H1 (cell line): ENCODE results near the gene PLCB4. TPM values are rescaled to one million over a fixed set of nuclear protein-coding genes. Genes with fewer than 3 reads are reported as not detected.

ENCODE experiments used
- CTCF ChIA-PET: fragments of 300-600 bp; sonication (Branson Sonifier 250); formaldehyde crosslinking; loops from one replicate; lab custom pipeline; 2021; ENCODE audit not compliant: partially characterized antibody; lab: Charles Lee
- POLR2A ChIA-PET: fragments of 300-600 bp; sonication (Branson Sonifier 250); formaldehyde crosslinking; loops from one replicate; lab custom pipeline; 2021; ENCODE audit warnings: inconsistent platforms; ENCODE audit not compliant: partially characterized antibody; lab: Charles Lee
- DNase-seq, 2 experiments: peaks; one replicate each; pipeline versions ENCODE4 v3.0.0 to v3.0.0-alpha.2; 2010 to 2022; ENCODE audit warnings: low spot score in 2 of 2, low read depth in 1 of 2, mixed read lengths in 1 of 2
- FAIRE-seq: peaks from 2 replicates; lab custom pipeline; 2011; peaks lifted over from hg19 to GRCh38; lab: Jason Lieb, UNC
- H2AFZ ChIP-seq: 2 replicates; pipeline ENCODE4 v1.8.1; 2012; ENCODE audit warnings: low read length, inconsistent platforms
- H2AK5ac ChIP-seq: 2 replicates; pipeline ENCODE4 v1.6.1; 2013; ENCODE audit warnings: low read depth, low read length
- H2BK120ac ChIP-seq: replicated peaks from 2 replicates; pipeline ENCODE3; 2013; ENCODE audit warnings: low read depth, low read length, inconsistent platforms
- H2BK12ac ChIP-seq: 2 replicates; pipeline ENCODE4 v1.6.1; 2013; ENCODE audit warnings: low read depth, low read length
- H2BK15ac ChIP-seq: 2 replicates; pipeline ENCODE4 v1.6.1; 2013; ENCODE audit warnings: low read length
- H2BK20ac ChIP-seq: 2 replicates; pipeline ENCODE4 v1.6.1; 2013; ENCODE audit warnings: low read length
- H2BK5ac ChIP-seq: 2 replicates; pipeline ENCODE4 v1.6.1; 2013; ENCODE audit warnings: low read depth, low read length
- H3K14ac ChIP-seq: 2 replicates; pipeline ENCODE4 v1.6.1; 2013; ENCODE audit warnings: inconsistent platforms; ENCODE audit not compliant: insufficient read length
- H3K18ac ChIP-seq: 2 replicates; pipeline ENCODE4 v1.6.1; 2013; ENCODE audit warnings: low read length; ENCODE audit errors: extremely low read depth
- H3K23ac ChIP-seq: 2 replicates; pipeline ENCODE4 v1.6.1; 2013; ENCODE audit warnings: inconsistent platforms; ENCODE audit not compliant: insufficient read length
- H3K23me2 ChIP-seq: 2 replicates; pipeline ENCODE4 v1.6.1; 2013; ENCODE audit warnings: low read depth, low read length
- H3K27ac ChIP-seq: 2 replicates; pipeline ENCODE4 v1.6.1; 2011; ENCODE audit warnings: low read depth, low read length, inconsistent platforms
- H3K27me3 ChIP-seq, 4 experiments: replicated peaks in 1 of 4; 1 replicate in 1 of 4; 2 replicates in 3 of 4; pipeline versions ENCODE4 v1.6.1 to v1.8.1; 2011 to 2013; ENCODE audit warnings: low read length in 3 of 4, mild to moderate bottlenecking in 3 of 4, inconsistent platforms in 2 of 4, mixed read lengths in 2 of 4, moderate library complexity in 1 of 4; ENCODE audit not compliant: control insufficient read depth in 3 of 4, insufficient read depth in 3 of 4; ENCODE audit errors: extremely low read depth in 1 of 4
- H3K36me3 ChIP-seq, 4 experiments: 2 replicates each; pipeline versions ENCODE4 v1.6.1 to v1.8.1; 2011 to 2013; ENCODE audit warnings: mild to moderate bottlenecking in 4 of 4, low read length in 3 of 4, moderate library complexity in 2 of 4, control low read depth in 1 of 4, inconsistent platforms in 1 of 4; ENCODE audit not compliant: insufficient read depth in 4 of 4, control insufficient read depth in 2 of 4
- H3K4ac ChIP-seq: replicated peaks from 2 replicates; pipeline ENCODE3; 2013; ENCODE audit warnings: low read length, low read depth, mixed read lengths, inconsistent platforms; ENCODE audit not compliant: insufficient read length
- H3K4me1 ChIP-seq, 4 experiments: replicated peaks in 1 of 4; 1 replicate in 1 of 4; 2 replicates in 3 of 4; pipeline versions ENCODE4 v1.6.1 to v1.8.1; 2011 to 2013; ENCODE audit warnings: low read length in 3 of 4, inconsistent platforms in 2 of 4, mixed read lengths in 1 of 4; ENCODE audit not compliant: insufficient read depth in 4 of 4, control insufficient read depth in 3 of 4
- H3K4me2 ChIP-seq, 2 experiments: 2 replicates each; pipeline versions ENCODE4 v1.6.1 to v1.8.1; 2011 to 2013; ENCODE audit warnings: low read depth in 2 of 2, low read length in 2 of 2, control low read depth in 1 of 2, inconsistent platforms in 1 of 2, mild to moderate bottlenecking in 1 of 2; ENCODE audit not compliant: insufficient read depth in 1 of 2
- H3K4me3 ChIP-seq, 4 experiments: fragments of 200-600, 300-600 bp in 1 of 4; sonication (generic), shearing (Covaris generic), sonication (Bioruptor Twin) in 1 of 4; 2 replicates each; pipeline versions ENCODE4 v1.5.1 to v1.8.1; 2011 to 2016; ENCODE audit warnings: low read length in 4 of 4, low read depth in 3 of 4, control low read depth in 2 of 4, inconsistent platforms in 2 of 4, mild to moderate bottlenecking in 2 of 4, mixed read lengths in 1 of 4, moderate library complexity in 1 of 4; ENCODE audit not compliant: insufficient read depth in 2 of 4; ENCODE audit errors: extremely low read depth in 1 of 4
- H3K56ac ChIP-seq: replicated peaks from 2 replicates; pipeline ENCODE3; 2013; ENCODE audit warnings: low read depth, mild to moderate bottlenecking, mixed read lengths, low read length, inconsistent platforms; ENCODE audit not compliant: insufficient read length
- H3K79me1 ChIP-seq: 2 replicates; pipeline ENCODE4 v1.6.1; 2013; ENCODE audit warnings: low read depth, low read length, control low read depth
- H3K79me2 ChIP-seq, 2 experiments: 2 replicates each; pipeline versions ENCODE4 v1.6.1 to v1.8.1; 2012 to 2013; ENCODE audit warnings: low read length in 2 of 2, mild to moderate bottlenecking in 2 of 2, inconsistent platforms in 1 of 2; ENCODE audit not compliant: insufficient read depth in 2 of 2, control insufficient read depth in 1 of 2
- H3K9ac ChIP-seq, 4 experiments: replicated peaks in 1 of 4; 1 replicate in 1 of 4; 2 replicates in 3 of 4; pipeline versions ENCODE4 v1.6.1 to v1.8.1; 2011 to 2013; ENCODE audit warnings: low read depth in 3 of 4, low read length in 3 of 4, control low read depth in 2 of 4, mild to moderate bottlenecking in 2 of 4, moderate library complexity in 2 of 4, inconsistent platforms in 1 of 4; ENCODE audit errors: extremely low read depth in 1 of 4
- H3K9me3 ChIP-seq, 2 experiments: 2 replicates each; pipeline versions ENCODE4 v1.6.1 to v1.8.1; 2012 to 2013; ENCODE audit warnings: mild to moderate bottlenecking in 2 of 2, moderate library complexity in 2 of 2, control low read depth in 1 of 2, inconsistent platforms in 1 of 2, low read depth in 1 of 2, low read length in 1 of 2, mixed read lengths in 1 of 2; ENCODE audit not compliant: insufficient read depth in 2 of 2
- H4K20me1 ChIP-seq, 2 experiments: replicated peaks in 1 of 2; 2 replicates each; pipeline versions ENCODE3 to v1.8.1; 2011 to 2013; ENCODE audit warnings: inconsistent platforms in 2 of 2, low read length in 2 of 2, mild to moderate bottlenecking in 1 of 2; ENCODE audit not compliant: insufficient read depth in 2 of 2, control insufficient read depth in 1 of 2
- H4K5ac ChIP-seq: 2 replicates; pipeline ENCODE4 v1.6.1; 2013; ENCODE audit warnings: low read length, low read depth, mixed read lengths, inconsistent platforms; ENCODE audit not compliant: insufficient read length
- H4K8ac ChIP-seq: 2 replicates; pipeline ENCODE4 v1.8.0; 2013; ENCODE audit warnings: mild to moderate bottlenecking, moderate library complexity, low read length, inconsistent platforms; ENCODE audit not compliant: insufficient read depth; ENCODE audit errors: extremely low read depth
- H4K91ac ChIP-seq: replicated peaks from 2 replicates; pipeline ENCODE3; 2013; ENCODE audit warnings: low read length, mixed read lengths, inconsistent platforms; ENCODE audit not compliant: insufficient read length
- ATF2 ChIP-seq: IDR thresholded peaks from 2 replicates; pipeline ENCODE4 v1.6.1; 2012; ENCODE audit warnings: low read length, inconsistent platforms
- BCL11A ChIP-seq, 2 experiments: IDR thresholded peaks; one replicate each; pipeline ENCODE4 v1.6.1; 2011; ENCODE audit warnings: low read depth in 2 of 2, low read length in 2 of 2, mild to moderate bottlenecking in 2 of 2
- CBX5 ChIP-seq: fragments of 300-800, 300-1000 bp; sonication (generic); IDR thresholded peaks from 2 replicates; pipeline ENCODE4 v1.7.1; 2016; ENCODE audit warnings: antibody characterized with exemption, low read length, low read depth
- CREB1 ChIP-seq: IDR thresholded peaks from 2 replicates; pipeline ENCODE4 v1.6.1; 2012; ENCODE audit warnings: inconsistent platforms
- EGR1 ChIP-seq: IDR thresholded peaks from 2 replicates; pipeline ENCODE4 v1.6.1; 2011; ENCODE audit warnings: low read depth, low read length, borderline replicate concordance
- HDAC6 ChIP-seq: IDR thresholded peaks from one replicate; pipeline ENCODE4 v1.7.1; 2012; ENCODE audit warnings: low read depth, mild to moderate bottlenecking, inconsistent platforms, low read length, moderate library complexity
- KDM4A ChIP-seq: IDR thresholded peaks from one replicate; pipeline ENCODE4 v1.7.1; 2012; ENCODE audit warnings: low read depth, mild to moderate bottlenecking, moderate library complexity, low read length, inconsistent platforms; ENCODE audit not compliant: severe bottlenecking
- NRF1 ChIP-seq: IDR thresholded peaks from 2 replicates; pipeline ENCODE4 v1.6.1; 2011; ENCODE audit warnings: mild to moderate bottlenecking, low read depth, low read length, improper control_type of control experiment
- RFX5 ChIP-seq: IDR thresholded peaks from 2 replicates; pipeline ENCODE4 v1.6.1; 2011; ENCODE audit warnings: low read depth, low read length, improper control_type of control experiment, borderline replicate concordance
- RXRA ChIP-seq: IDR thresholded peaks from 2 replicates; pipeline ENCODE4 v1.6.1; 2011; ENCODE audit warnings: low read depth, mild to moderate bottlenecking, low read length, moderate library complexity; ENCODE audit not compliant: insufficient read depth
- SAP30 ChIP-seq: fragments of 300-600 bp; sonication (generic); IDR thresholded peaks from 2 replicates; pipeline ENCODE4 v1.7.1; 2012; ENCODE audit warnings: low read length, moderate library complexity, mild to moderate bottlenecking, inconsistent platforms; ENCODE audit not compliant: insufficient read depth, insufficient replicate concordance
- TAF1 ChIP-seq: IDR thresholded peaks from 2 replicates; pipeline ENCODE4 v1.6.1; 2011; ENCODE audit warnings: mild to moderate bottlenecking, low read depth, low read length
- WGBS, 2 experiments: shearing (Covaris generic) in 1 of 2; methylation state at CpG; one replicate each; pipeline versions ENCODE4 v1.1.6 to v1.1.7; 2013 to 2015; ENCODE audit warnings: low lambda C conversion rate in 2 of 2, mixed read lengths in 2 of 2, inconsistent platforms in 1 of 2, low coverage in 1 of 2, missing lambda C conversion rate in 1 of 2; ENCODE audit not compliant: insufficient replicate concordance in 2 of 2, insufficient coverage in 1 of 2, insufficient read length in 1 of 2; ENCODE audit errors: extremely low coverage in 1 of 2, missing lambda C conversion rate in 1 of 2; 5-methylcytosine and 5-hydroxymethylcytosine counted together
- polyA plus RNA-seq, 7 experiments: library from polyadenylated mRNA; depleted of rRNA in 3 of 7; stranded (reverse) in 5 of 7; unstranded in 2 of 7; fragments of >200 nt in 5 of 7; fragments of 200-250 nt in 2 of 7; gene quantifications; 1 replicate in 5 of 7; 2 replicates in 1 of 7; 4 replicates in 1 of 7; pipeline versions ENCODE4 v1.2.1 to v1.2.3, GENCODE V29; 2011 to 2013; ENCODE audit warnings: missing spikeins in 2 of 7, mixed read lengths in 2 of 7
- total RNA-seq: library from RNA; stranded (reverse); fragmentation: NEBNext Ultra II Directional; extraction: Animal tissue kit (Norgen Biotek cat#: 25700); gene quantifications from 2 replicates; pipeline ENCODE4 v1.2.1, GENCODE V29; 2021

Gene PLCB4
- total and polyA plus RNA-seq, 2 of the 8 experiments (the other 6 are each of a cell fraction or from before 2014, with no cell fraction given) = 3.2 to 14.1 TPM

- no peak overlapping the region for H3K4me2 ChIP-seq
- H3K36me3 ChIP-seq = no peaks in the 10 kb centered on the region
- H3K4me1 ChIP-seq = no peaks in the 10 kb centered on the region
- no peak overlapping the region for H3K23ac ChIP-seq
- H3K27me3 ChIP-seq = no peaks in the 10 kb centered on the region
- H2BK15ac ChIP-seq = no peak overlapping the region
- no peak overlapping the region for H3K56ac ChIP-seq
- no peak overlapping the region for H3K9ac ChIP-seq
- H2BK20ac ChIP-seq = no peak overlapping the region
- H3K18ac ChIP-seq = no peak overlapping the region
- ChIA-PET POLR2A (no interaction called here), CTCF (no interaction called here)
- WGBS, 2 experiments = 77% methylated on average over 2 of the region's 2 CpGs; no CpG with 5 or more reads in 1 of the 2 experiments
- DNase-seq = no peak
- no peak overlapping the region for H2BK5ac ChIP-seq
- H4K8ac ChIP-seq = no peak overlapping the region
- H3K4ac ChIP-seq = no peak overlapping the region
- H3K79me1 ChIP-seq = no peaks in the 10 kb centered on the region
- FAIRE-seq = no peak
- no peak overlapping the region for H2BK12ac ChIP-seq
- H2AK5ac ChIP-seq = no peak overlapping the region
- no peak overlapping the region for H3K14ac ChIP-seq
- no peak overlapping the region for H2AFZ ChIP-seq
- no peak overlapping the region for H4K91ac ChIP-seq
- H3K4me3 ChIP-seq = no peak overlapping the region
- H3K23me2 ChIP-seq = no peaks in the 10 kb centered on the region
- no peaks in the 10 kb centered on the region for H3K9me3 ChIP-seq
- H3K27ac ChIP-seq = no peak overlapping the region
- no peaks in the 10 kb centered on the region for H4K20me1 ChIP-seq
- no peak overlapping the region for H2BK120ac ChIP-seq
- no peaks in the 10 kb centered on the region for H3K79me2 ChIP-seq
- no peak overlapping the region for H4K5ac ChIP-seq
- no peak for TF ChIP-seq KDM4A
- no peak for TF ChIP-seq RFX5
- TF ChIP-seq CBX5 = no peak
- no peak for TF ChIP-seq RXRA
- TF ChIP-seq EGR1 = no peak
- TF ChIP-seq SAP30 = no peak
- TF ChIP-seq ATF2 = no peak
- no peak for TF ChIP-seq CREB1
- TF ChIP-seq HDAC6 = no peak
- no peak for TF ChIP-seq BCL11A (IDR thresholded peaks at IDR 0.05; ENCODE audit: low read depth in 2 of 2, low read length in 2 of 2)
- no peak for TF ChIP-seq TAF1
- TF ChIP-seq NRF1 = no peak
These were observed 200.5 kb downstream of the PLCB4 start for GRCh38 chr20:9269280-9269971.
